IMR-90 (cell line): Measurements from ENCODE around the gene ESRRG. TPM values are rescaled to one million over a fixed set of nuclear protein-coding genes. Genes with fewer than 3 reads are reported as not detected.

Experiments
- ATAC-seq: fragments of 200-7000 bp; cut with Tn5 transposase; 2 replicates; pipeline ENCODE4 v1.9.1; 2020; ENCODE audit warnings: low read depth, mild to moderate bottlenecking, moderate library complexity
- BruUV-seq: library from RNA; stranded (reverse); fragments of 400-500 nt; replicated peaks from 2 replicates; lab custom pipeline; 2021; lab: Mats Ljungman, UMichigan
- CTCF ChIA-PET: fragments of 300-600 bp; formaldehyde crosslinking; extraction: SDS; loops from one replicate; lab custom pipeline; 2021; ENCODE audit warnings: antibody characterized with exemption; lab: Yijun Ruan, JAX
- POLR2A ChIA-PET: fragments of 300-600 bp; sonication (Branson Sonifier 250); formaldehyde crosslinking; loops from one replicate; lab custom pipeline; 2022; ENCODE audit warnings: antibody characterized with exemption; ENCODE audit not compliant: unreplicated experiment; lab: Charles Lee
- DNase-seq: peaks from one replicate; pipeline ENCODE4 v3.0.0; 2013
- H2AFZ ChIP-seq: replicated peaks from 2 replicates; pipeline ENCODE3; 2013; ENCODE audit warnings: low read length, mild to moderate bottlenecking; ENCODE audit not compliant: poor library complexity
- H2AK5ac ChIP-seq: 2 replicates; pipeline ENCODE4 v1.6.1; 2013; ENCODE audit warnings: low read depth, low read length, inconsistent platforms
- H2AK9ac ChIP-seq: replicated peaks from 2 replicates; pipeline ENCODE3; 2013; ENCODE audit warnings: mild to moderate bottlenecking, low read depth, low read length, moderate library complexity; ENCODE audit not compliant: poor library complexity
- H2BK120ac ChIP-seq: 2 replicates; pipeline ENCODE4 v1.6.1; 2013; ENCODE audit warnings: low read depth, low read length, inconsistent platforms
- H2BK15ac ChIP-seq: 3 replicates; pipeline ENCODE4 v1.6.1; 2013; ENCODE audit warnings: low read depth, low read length, inconsistent platforms
- H2BK20ac ChIP-seq: 2 replicates; pipeline ENCODE4 v1.6.1; 2013; ENCODE audit warnings: low read depth, mild to moderate bottlenecking, inconsistent platforms, low read length, moderate library complexity
- H2BK5ac ChIP-seq: 2 replicates; pipeline ENCODE4 v1.6.1; 2013; ENCODE audit warnings: mild to moderate bottlenecking, low read depth, low read length, inconsistent platforms; ENCODE audit not compliant: poor library complexity, severe bottlenecking
- H3K14ac ChIP-seq: replicated peaks from 2 replicates; pipeline ENCODE4 v1.6.1; 2013; ENCODE audit warnings: low read depth, low read length, inconsistent platforms
- H3K18ac ChIP-seq: 2 replicates; pipeline ENCODE4 v1.6.1; 2013; ENCODE audit warnings: low read depth, low read length, control low read depth
- H3K23ac ChIP-seq: 2 replicates; pipeline ENCODE4 v1.6.1; 2013; ENCODE audit warnings: low read depth, low read length, inconsistent platforms
- H3K27ac ChIP-seq: 2 replicates; pipeline ENCODE4 v1.5.1; 2013; ENCODE audit warnings: mild to moderate bottlenecking, control low read depth, low read length; ENCODE audit not compliant: insufficient read depth
- H3K27me3 ChIP-seq: 2 replicates; pipeline ENCODE4 v1.6.1; 2013; ENCODE audit warnings: low read length; ENCODE audit not compliant: control insufficient read depth, insufficient read depth
- H3K36me3 ChIP-seq: 2 replicates; pipeline ENCODE4 v1.6.1; 2013; ENCODE audit warnings: low read length, mixed read lengths; ENCODE audit not compliant: control insufficient read depth, insufficient read depth
- H3K4ac ChIP-seq: 2 replicates; pipeline ENCODE4 v1.6.1; 2013; ENCODE audit warnings: low read depth, low read length, inconsistent platforms
- H3K4me1 ChIP-seq: 2 replicates; pipeline ENCODE4 v1.6.1; 2013; ENCODE audit warnings: low read length, mixed read lengths; ENCODE audit not compliant: control insufficient read depth, insufficient read depth
- H3K4me2 ChIP-seq: 2 replicates; pipeline ENCODE4 v1.6.1; 2013; ENCODE audit warnings: low read depth, mild to moderate bottlenecking, control low read depth, low read length, moderate library complexity
- H3K4me3 ChIP-seq: 2 replicates; pipeline ENCODE4 v1.5.1; 2013; ENCODE audit warnings: low read depth, mild to moderate bottlenecking, control low read depth, low read length, moderate library complexity; ENCODE audit not compliant: insufficient read depth
- H3K56ac ChIP-seq: 2 replicates; pipeline ENCODE4 v1.6.1; 2013; ENCODE audit warnings: low read length, inconsistent platforms; ENCODE audit not compliant: insufficient read depth; ENCODE audit errors: extremely low read depth
- H3K79me1 ChIP-seq, 2 experiments: 2 replicates each; pipeline ENCODE4 v1.6.1; 2013; ENCODE audit warnings: low read length in 2 of 2, inconsistent platforms in 1 of 2, low read depth in 1 of 2
- H3K9ac ChIP-seq: 2 replicates; pipeline ENCODE4 v1.6.1; 2013; ENCODE audit warnings: low read depth, low read length, control low read depth
- H3K9me1 ChIP-seq: 2 replicates; pipeline ENCODE4 v1.6.1; 2013; ENCODE audit warnings: low read length, inconsistent platforms; ENCODE audit not compliant: insufficient read depth
- H3K9me3 ChIP-seq: 2 replicates; pipeline ENCODE4 v1.6.1; 2013; ENCODE audit warnings: low read length; ENCODE audit not compliant: control insufficient read depth, insufficient read depth
- H4K20me1 ChIP-seq: 2 replicates; pipeline ENCODE4 v1.6.1; 2013; ENCODE audit warnings: low read length, inconsistent platforms; ENCODE audit not compliant: insufficient read depth
- H4K5ac ChIP-seq: 2 replicates; pipeline ENCODE4 v1.6.1; 2013; ENCODE audit warnings: mild to moderate bottlenecking, low read depth, low read length, control low read depth
- H4K8ac ChIP-seq, 2 experiments: 2 replicates each; pipeline ENCODE4 v1.6.1; 2013; ENCODE audit warnings: low read depth in 2 of 2, low read length in 2 of 2, control low read depth in 1 of 2, inconsistent platforms in 1 of 2
- H4K91ac ChIP-seq: 2 replicates; pipeline ENCODE4 v1.6.1; 2013; ENCODE audit warnings: low read depth, low read length, inconsistent platforms; ENCODE audit not compliant: insufficient read depth
- NFE2L2 ChIP-seq: fragments of 150-350 bp; IDR thresholded peaks from 2 replicates; pipeline ENCODE4 v1.6.1; 2016; ENCODE audit warnings: low read depth, mild to moderate bottlenecking, low read length
- RAD21 ChIP-seq: IDR thresholded peaks from 2 replicates; pipeline ENCODE4 v1.6.1; 2012; ENCODE audit warnings: low read length, improper control_type of control experiment
- dilution Hi-C: fragments of 300-500 bp; cut with HindIII; formaldehyde crosslinking; loops from one replicate; pipeline ENCODE4 v1.14.3; 2018; ENCODE audit warnings: low sequenced_read_pairs; ENCODE audit not compliant: unreplicated experiment
- in situ Hi-C: fragments of 300-500 bp; cut with MboI; formaldehyde crosslinking; loops from 3 replicates; pipeline ENCODE4 v1.14.3; 2019; ENCODE audit warnings: low sequenced_read_pairs, inconsistent platforms, mixed read lengths
- intact Hi-C: fragments of 100-400 bp; cut with micrococcal nuclease; formaldehyde crosslinking; loops from 2 replicates; pipeline ENCODE4 v1.10.0; 2022
- polyA plus RNA-seq, 3 experiments: library from polyadenylated mRNA; depleted of rRNA; stranded (reverse); fragments of >200 nt; gene quantifications; 2 replicates each; pipeline ENCODE4 v1.2.3, GENCODE V29; 2012; ENCODE audit warnings: low replicate concordance in 1 of 3
- total RNA-seq: library from RNA; depleted of rRNA; stranded (reverse); fragments of >200 nt; gene quantifications from 2 replicates; pipeline ENCODE4 v1.2.3, GENCODE V29; 2012
- TF ChIP-seq, protein P1 (sequence below): conservative IDR thresholded peaks from 2 replicates; pipeline ENCODE4 v1.5.1; 2012; ENCODE audit warnings: mild to moderate bottlenecking, low read depth, low read length, improper control_type of control experiment

The ESRRG gene
- total and polyA plus RNA-seq, 2 of the 4 experiments (the other 2 are of a cell fraction) = 0.17 to 0.54 TPM

- Histone ChIP-seq H3K23ac (no peak overlapping the region), H2BK120ac (no peak overlapping the region), H3K27ac (no peak overlapping the region), H3K9ac (no peak overlapping the region), H2AK5ac (no peak overlapping the region), H3K9me1 (no peaks in the 10 kb centered on the region), H2AFZ (no peak overlapping the region), H3K27me3 (no peaks in the 10 kb centered on the region), H3K4me2 (no peak overlapping the region), H3K36me3 (no peaks in the 10 kb centered on the region), H4K5ac (no peak overlapping the region), H3K9me3 (no peaks in the 10 kb centered on the region), H3K56ac (no peak overlapping the region), H2BK5ac (no peak overlapping the region), H4K20me1 (no peaks in the 10 kb centered on the region), H3K14ac (no peak overlapping the region), H3K79me1 (no peaks in the 10 kb centered on the region), H4K8ac (no peak overlapping the region), H3K4me3 (no peak overlapping the region), H2BK20ac (no peak overlapping the region), H2BK15ac (no peak overlapping the region), H3K18ac (no peak overlapping the region), H2AK9ac (no peak overlapping the region), H3K4me1 (peaks cover 4% of the 10 kb centered on the region; the same call in 1 of the 2 replicates), H3K4ac (no peak overlapping the region), H4K91ac (no peak overlapping the region)
- ChIA-PET CTCF (no interaction called here), POLR2A (no interaction called here)
- TF ChIP-seq NFE2L2 (no peak), RAD21 (no peak)
- TF ChIP-seq, protein P1, sequence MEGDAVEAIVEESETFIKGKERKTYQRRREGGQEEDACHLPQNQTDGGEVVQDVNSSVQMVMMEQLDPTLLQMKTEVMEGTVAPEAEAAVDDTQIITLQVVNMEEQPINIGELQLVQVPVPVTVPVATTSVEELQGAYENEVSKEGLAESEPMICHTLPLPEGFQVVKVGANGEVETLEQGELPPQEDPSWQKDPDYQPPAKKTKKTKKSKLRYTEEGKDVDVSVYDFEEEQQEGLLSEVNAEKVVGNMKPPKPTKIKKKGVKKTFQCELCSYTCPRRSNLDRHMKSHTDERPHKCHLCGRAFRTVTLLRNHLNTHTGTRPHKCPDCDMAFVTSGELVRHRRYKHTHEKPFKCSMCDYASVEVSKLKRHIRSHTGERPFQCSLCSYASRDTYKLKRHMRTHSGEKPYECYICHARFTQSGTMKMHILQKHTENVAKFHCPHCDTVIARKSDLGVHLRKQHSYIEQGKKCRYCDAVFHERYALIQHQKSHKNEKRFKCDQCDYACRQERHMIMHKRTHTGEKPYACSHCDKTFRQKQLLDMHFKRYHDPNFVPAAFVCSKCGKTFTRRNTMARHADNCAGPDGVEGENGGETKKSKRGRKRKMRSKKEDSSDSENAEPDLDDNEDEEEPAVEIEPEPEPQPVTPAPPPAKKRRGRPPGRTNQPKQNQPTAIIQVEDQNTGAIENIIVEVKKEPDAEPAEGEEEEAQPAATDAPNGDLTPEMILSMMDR = no peak
- dilution Hi-C loops = no loop called here
- no peak for DNase-seq
- BruUV-seq = no TSS peak
- no peak for ATAC-seq
- intact Hi-C loops = no loop called here
- in situ Hi-C loops = no loop called here
Measured at GRCh38 chr1:216621536-216621935, 101.7 kb downstream of the ESRRG start.
